ENCODE data around the gene PERCC1.
"Not testable (repeated sequence)": the region's sequence is repeated elsewhere in the genome, so short reads cannot be mapped to it uniquely, and the experiment has no call there.

PERCC1 gene

GRCh38 chr16:1457489-1458245 is 26.8 kb downstream of the PERCC1 start:
- Mint-ChIP-seq H3K36me3 (peaks cover 4% of the 10 kb centered on the region), H3K9me3 (no peaks in the 10 kb centered on the region), H3K4me3 (no peak overlapping the region), H3K4me1 (peaks cover 14% of the 10 kb centered on the region), H3K27ac (no peak overlapping the region), H3K27me3 (no peaks in the 10 kb centered on the region)
- DNase-seq = no peak
- CTCF ChIA-PET = no interaction called here

- no peak overlapping the region for H3K4me3 Mint-ChIP-seq
- DNase-seq = no peak
- peaks cover 5% of the 10 kb centered on the region for H3K36me3 Mint-ChIP-seq
- H3K27me3 Mint-ChIP-seq = no peaks in the 10 kb centered on the region
- no peaks in the 10 kb centered on the region for H3K9me3 Mint-ChIP-seq
- CTCF ChIA-PET = no interaction called here
- peaks cover 14% of the 10 kb centered on the region for H3K4me1 Mint-ChIP-seq
- no peak overlapping the region for H3K27ac Mint-ChIP-seq
Observed at GRCh38 chr16:1458336-1458976, 27.6 kb downstream of the PERCC1 start.

GRCh38 chr16:1458977-1459341 is 28.1 kb downstream of the PERCC1 start:
- CTCF ChIA-PET = no interaction called here
- H3K36me3 Mint-ChIP-seq = peaks cover 4% of the 10 kb centered on the region
- H3K9me3 Mint-ChIP-seq = no peaks in the 10 kb centered on the region
- no peak overlapping the region for H3K27ac Mint-ChIP-seq
- H3K4me3 Mint-ChIP-seq = no peak overlapping the region
- no peak for DNase-seq
- H3K27me3 Mint-ChIP-seq = no peaks in the 10 kb centered on the region
- peaks cover 9% of the 10 kb centered on the region for H3K4me1 Mint-ChIP-seq

- Mint-ChIP-seq H3K4me1 (peaks cover 4% of the 10 kb centered on the region), H3K27ac (no peak overlapping the region), H3K9me3 (no peaks in the 10 kb centered on the region), H3K4me3 (no peak overlapping the region), H3K27me3 (no peaks in the 10 kb centered on the region), H3K36me3 (peaks cover 4% of the 10 kb centered on the region)
- CTCF ChIA-PET = no interaction called here
- DNase-seq = no peak
Observed at GRCh38 chr16:1459967-1460366, 29.1 kb downstream of the PERCC1 start.

- Mint-ChIP-seq H3K4me1 (peaks cover 4% of the 10 kb centered on the region), H3K9me3 (no peaks in the 10 kb centered on the region), H3K27me3 (no peaks in the 10 kb centered on the region), H3K4me3 (no peak overlapping the region), H3K36me3 (peaks cover 4% of the 10 kb centered on the region), H3K27ac (no peak overlapping the region)
- no peak for DNase-seq
- CTCF ChIA-PET = no interaction called here
Observed at GRCh38 chr16:1460602-1461138, 29.8 kb downstream of the PERCC1 start.

- H3K9me3 Mint-ChIP-seq = no peaks in the 10 kb centered on the region
- H3K4me3 Mint-ChIP-seq = no peak overlapping the region
- peaks cover 4% of the 10 kb centered on the region for H3K36me3 Mint-ChIP-seq
- DNase-seq = no peak
- CTCF ChIA-PET = no interaction called here
- no peaks in the 10 kb centered on the region for H3K27me3 Mint-ChIP-seq
- peaks cover 4% of the 10 kb centered on the region for H3K4me1 Mint-ChIP-seq
- H3K27ac Mint-ChIP-seq = no peak overlapping the region
Observed at GRCh38 chr16:1461146-1461545, 30.3 kb downstream of the PERCC1 start.

GRCh38 chr16:1464196-1464893 is 33.5 kb downstream of the PERCC1 start:
- Mint-ChIP-seq H3K9me3 (no peaks in the 10 kb centered on the region), H3K27ac (no peak overlapping the region), H3K36me3 (peaks cover 4% of the 10 kb centered on the region), H3K4me1 (no peaks in the 10 kb centered on the region), H3K4me3 (no peak overlapping the region), H3K27me3 (no peaks in the 10 kb centered on the region)
- CTCF ChIA-PET = no interaction called here
- no peak for DNase-seq

- no peak overlapping the region for H3K27ac Mint-ChIP-seq
- DNase-seq = no peak
- H3K27me3 Mint-ChIP-seq = no peaks in the 10 kb centered on the region
- no peaks in the 10 kb centered on the region for H3K9me3 Mint-ChIP-seq
- CTCF ChIA-PET = no interaction called here
- peaks cover 4% of the 10 kb centered on the region for H3K36me3 Mint-ChIP-seq
- H3K4me1 Mint-ChIP-seq = peaks cover 2% of the 10 kb centered on the region
- H3K4me3 Mint-ChIP-seq = no peak overlapping the region
Observed at GRCh38 chr16:1464894-1465566, 34.2 kb downstream of the PERCC1 start.

GRCh38 chr16:1465567-1465915 is 34.7 kb downstream of the PERCC1 start:
- H3K9me3 Mint-ChIP-seq = no peaks in the 10 kb centered on the region
- no peak overlapping the region for H3K27ac Mint-ChIP-seq
- no peak for DNase-seq
- no peaks in the 10 kb centered on the region for H3K27me3 Mint-ChIP-seq
- no peak overlapping the region for H3K4me3 Mint-ChIP-seq
- peaks cover 4% of the 10 kb centered on the region for H3K36me3 Mint-ChIP-seq
- H3K4me1 Mint-ChIP-seq = peaks cover 2% of the 10 kb centered on the region
- CTCF ChIA-PET = no interaction called here

- Mint-ChIP-seq H3K4me1 (peaks cover 5% of the 10 kb centered on the region), H3K36me3 (peaks cover 4% of the 10 kb centered on the region), H3K27me3 (no peaks in the 10 kb centered on the region), H3K9me3 (no peaks in the 10 kb centered on the region), H3K27ac (no peak overlapping the region), H3K4me3 (no peak overlapping the region)
- no peak for DNase-seq
- CTCF ChIA-PET = no interaction called here
Observed at GRCh38 chr16:1466054-1466453, 35.2 kb downstream of the PERCC1 start.

GRCh38 chr16:1466968-1467521 is 36.2 kb downstream of the PERCC1 start:
- H3K4me1 Mint-ChIP-seq = peaks cover 11% of the 10 kb centered on the region

GRCh38 chr16:1468426-1468810 is 37.5 kb downstream of the PERCC1 start:
- no peak overlapping the region for H3K4me3 Mint-ChIP-seq
- peaks cover 20% of the 10 kb centered on the region for H3K4me1 Mint-ChIP-seq
- DNase-seq = no peak
- no peak overlapping the region for H3K27ac Mint-ChIP-seq
- CTCF ChIA-PET = no interaction called here
- H3K27me3 Mint-ChIP-seq = no peaks in the 10 kb centered on the region
- no peaks in the 10 kb centered on the region for H3K9me3 Mint-ChIP-seq
- no peaks in the 10 kb centered on the region for H3K36me3 Mint-ChIP-seq

More at GRCh38 chr16:1466968-1467521, 36.2 kb downstream of the PERCC1 start:
- no peak for DNase-seq
- CTCF ChIA-PET = no interaction called here
- Mint-ChIP-seq H3K36me3 (peaks cover 4% of the 10 kb centered on the region), H3K27me3 (no peaks in the 10 kb centered on the region), H3K4me3 (no peak overlapping the region), H3K27ac (no peak overlapping the region), H3K9me3 (no peaks in the 10 kb centered on the region)

- H3K4me3 Mint-ChIP-seq, H3K27me3 Mint-ChIP-seq, H3K36me3 Mint-ChIP-seq, CTCF ChIA-PET, H3K9me3 Mint-ChIP-seq, DNase-seq: not testable (repeated sequence)
- peaks cover 27% of the 10 kb centered on the region for H3K4me1 Mint-ChIP-seq
- H3K27ac Mint-ChIP-seq = peak overlapping the region; percentile 37
Observed at GRCh38 chr16:1469141-1469540, 38.3 kb downstream of the PERCC1 start.

- Mint-ChIP-seq H3K27me3 (no peaks in the 10 kb centered on the region), H3K4me3 (no peak overlapping the region), H3K9me3 (no peaks in the 10 kb centered on the region), H3K27ac (no peak overlapping the region), H3K36me3 (no peaks in the 10 kb centered on the region), H3K4me1 (peaks cover 28% of the 10 kb centered on the region)
- DNase-seq = no peak
- CTCF ChIA-PET = no interaction called here
Observed at GRCh38 chr16:1469693-1470201, 38.9 kb downstream of the PERCC1 start.

Data from activated naive CD4-positive, alpha-beta T cell treated with anti-CD3 and anti-CD28 coated beads, Interleukin-2, amount 10 ng/mL, durations not matched to agents 7 days and 5 days (primary cell).